ENCODE results near the gene YAF2.

DNA sequence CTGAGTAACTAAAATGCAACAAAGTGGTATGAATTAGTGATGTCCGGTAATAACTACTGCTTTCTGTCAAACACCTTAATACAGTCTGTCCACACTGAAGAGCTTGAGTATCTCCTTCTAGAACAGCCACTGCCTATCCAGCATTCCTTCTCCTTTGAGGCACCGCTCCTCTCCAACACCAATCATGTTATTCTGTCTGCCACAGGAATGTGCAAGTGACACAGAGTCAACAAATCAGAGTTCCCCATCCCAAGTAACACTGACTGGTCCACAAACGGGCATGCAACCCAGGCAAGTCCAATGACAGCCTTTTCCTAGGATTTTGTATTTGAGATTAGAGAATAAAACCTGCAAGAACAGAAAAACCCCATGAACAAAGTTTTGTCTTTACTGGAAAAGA lies 97.1 kb downstream of the YAF2 start:
- TF ChIP-seq, protein P1, sequence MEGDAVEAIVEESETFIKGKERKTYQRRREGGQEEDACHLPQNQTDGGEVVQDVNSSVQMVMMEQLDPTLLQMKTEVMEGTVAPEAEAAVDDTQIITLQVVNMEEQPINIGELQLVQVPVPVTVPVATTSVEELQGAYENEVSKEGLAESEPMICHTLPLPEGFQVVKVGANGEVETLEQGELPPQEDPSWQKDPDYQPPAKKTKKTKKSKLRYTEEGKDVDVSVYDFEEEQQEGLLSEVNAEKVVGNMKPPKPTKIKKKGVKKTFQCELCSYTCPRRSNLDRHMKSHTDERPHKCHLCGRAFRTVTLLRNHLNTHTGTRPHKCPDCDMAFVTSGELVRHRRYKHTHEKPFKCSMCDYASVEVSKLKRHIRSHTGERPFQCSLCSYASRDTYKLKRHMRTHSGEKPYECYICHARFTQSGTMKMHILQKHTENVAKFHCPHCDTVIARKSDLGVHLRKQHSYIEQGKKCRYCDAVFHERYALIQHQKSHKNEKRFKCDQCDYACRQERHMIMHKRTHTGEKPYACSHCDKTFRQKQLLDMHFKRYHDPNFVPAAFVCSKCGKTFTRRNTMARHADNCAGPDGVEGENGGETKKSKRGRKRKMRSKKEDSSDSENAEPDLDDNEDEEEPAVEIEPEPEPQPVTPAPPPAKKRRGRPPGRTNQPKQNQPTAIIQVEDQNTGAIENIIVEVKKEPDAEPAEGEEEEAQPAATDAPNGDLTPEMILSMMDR (IDR thresholded peaks at IDR 0.05; ENCODE audit: extremely low read depth in 1 of 2, insufficient read depth in 1 of 2, low read depth in 1 of 2, low read length in 2 of 2), result no peak
- TF ChIP-seq POLR2A (IDR thresholded peaks at IDR 0.05; ENCODE audit: low read depth, low read length), result no peak
- TF ChIP-seq POLR2AphosphoS5 (IDR thresholded peaks at IDR 0.05; ENCODE audit: insufficient read depth, low read depth, low read length), result no peak
- no peak for TF ChIP-seq EZH2 (IDR thresholded peaks at IDR 0.05; ENCODE audit: borderline replicate concordance, low read depth, low read length, severe bottlenecking)
- TF ChIP-seq MYC (IDR thresholded peaks at IDR 0.05; ENCODE audit: low read depth, low read length), result no peak
- TF ChIP-seq, protein P2, sequence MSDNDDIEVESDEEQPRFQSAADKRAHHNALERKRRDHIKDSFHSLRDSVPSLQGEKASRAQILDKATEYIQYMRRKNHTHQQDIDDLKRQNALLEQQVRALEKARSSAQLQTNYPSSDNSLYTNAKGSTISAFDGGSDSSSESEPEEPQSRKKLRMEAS (IDR thresholded peaks at IDR 0.05; ENCODE audit: insufficient read depth, insufficient read length), result no peak
